Caki2 (cell line): ENCODE results near the gene YEATS4. TPM values are rescaled to one million over a fixed set of nuclear protein-coding genes. Genes with fewer than 3 reads are reported as not detected.
A peak's percentile ranks its signal among the peaks of the same experiment; 100 is the strongest.

Source experiments
- DNase-seq: peaks from one replicate; pipeline ENCODE4 v3.0.0-alpha.2; 2015; ENCODE audit warnings: low read depth
- in situ Hi-C: cut with HindIII; loops from 2 replicates; pipeline ENCODE4 v1.10.0; 2016; ENCODE audit warnings: low sequenced_read_pairs, low pct_unique_long_range_greater_than_20kb, mixed read lengths
- total RNA-seq: library from RNA; depleted of rRNA; stranded (reverse); fragments of >200 nt; shearing (Covaris generic); gene quantifications from 2 replicates; pipeline ENCODE4 v1.2.3, GENCODE V29; 2014; ENCODE audit warnings: low replicate concordance; rRNA removed

The YEATS4 gene
- total RNA-seq, 1 experiment from 2014 or later = 99.7 TPM

DNA sequence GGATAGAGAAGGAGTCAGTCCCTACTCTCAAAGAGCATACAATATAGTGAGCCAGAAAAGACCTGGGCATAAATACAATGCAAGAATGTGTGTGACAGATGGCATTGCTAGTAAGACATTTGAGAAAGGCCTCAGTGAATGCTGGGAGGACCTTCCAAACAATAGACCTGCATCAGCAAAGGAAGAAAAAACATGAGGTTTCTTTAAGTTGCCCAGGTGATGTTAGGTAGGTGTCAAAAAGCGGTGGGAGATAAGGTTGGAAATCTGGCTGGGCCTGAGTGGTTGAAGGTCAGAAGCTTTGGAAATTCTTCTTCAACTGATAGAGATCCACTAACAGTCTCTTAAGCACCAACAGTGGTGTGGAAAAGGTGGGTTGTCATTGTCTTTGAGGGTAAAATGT is 60.2 kb downstream of the YEATS4 start:
- in situ Hi-C loops = no loop called here
- no peak for DNase-seq

DNA sequence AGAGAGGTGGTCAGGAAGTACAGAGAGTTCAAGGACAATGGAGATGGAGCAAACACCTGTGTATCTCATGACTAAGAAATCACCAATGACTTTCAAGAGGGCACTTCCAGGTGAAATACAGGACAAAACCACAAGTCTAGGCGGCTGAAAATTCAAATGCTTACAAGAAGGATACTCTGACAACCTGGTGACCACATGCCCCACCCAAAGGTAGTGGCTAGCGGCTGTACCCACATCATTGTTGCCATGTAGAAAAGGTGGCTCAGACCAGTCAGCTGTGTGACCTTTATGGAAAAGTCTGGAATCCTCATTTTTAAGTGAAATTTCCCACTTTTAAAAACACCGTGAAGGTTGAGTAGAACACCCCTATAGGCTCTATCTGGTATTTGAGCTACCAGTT is 62.0 kb downstream of the YEATS4 start:
- in situ Hi-C loops = no loop called here
- no peak for DNase-seq

- in situ Hi-C loops = no loop called here
Observed at GRCh38 chr12:69423037-69423905, 63.7 kb downstream of the YEATS4 start.

GRCh38 chr12:69425417-69425816 is 65.9 kb downstream of the YEATS4 start:
- DNase-seq = no peak
- in situ Hi-C loops = no loop called here

More at GRCh38 chr12:69423037-69423905, 63.7 kb downstream of the YEATS4 start:
- DNase-seq = no peak

- no peak for DNase-seq
- in situ Hi-C loops = no loop called here
Observed at GRCh38 chr12:69428351-69429073, 69.0 kb downstream of the YEATS4 start.

GRCh38 chr12:69430942-69431590 is 71.5 kb downstream of the YEATS4 start:
- in situ Hi-C loops = no loop called here
- DNase-seq = no peak

DNA sequence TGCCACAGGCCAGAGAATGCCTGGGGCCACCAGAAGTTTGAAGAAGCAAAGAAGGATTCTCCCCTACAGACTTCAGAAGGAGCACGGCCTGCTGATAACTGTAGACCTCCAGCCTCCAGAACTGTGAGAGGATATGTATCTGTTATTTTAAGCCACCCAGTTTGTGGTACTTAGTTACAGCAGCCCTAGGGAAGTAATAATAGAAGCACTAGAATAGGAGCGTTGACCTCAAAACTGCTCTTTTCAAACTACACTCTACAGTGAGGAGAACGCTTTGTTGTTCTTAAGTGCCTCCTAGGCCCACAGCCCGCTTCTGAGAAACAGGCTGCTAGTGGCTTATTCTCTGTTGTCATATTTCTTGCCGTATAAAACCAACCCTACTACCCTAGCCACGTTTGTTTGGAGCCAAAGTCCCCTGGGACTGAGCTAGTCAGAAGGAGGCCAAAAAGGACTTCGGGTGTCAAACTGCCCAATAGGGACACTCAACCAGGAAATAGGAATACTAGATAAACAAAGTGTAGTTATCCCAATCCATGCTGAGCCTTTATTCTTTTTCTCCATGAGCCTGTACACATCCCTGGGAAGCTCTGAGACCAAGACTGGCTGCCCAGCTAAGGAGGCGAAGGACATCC is 72.2 kb downstream of the YEATS4 start:
- no peak for DNase-seq
- in situ Hi-C loops = no loop called here

DNA sequence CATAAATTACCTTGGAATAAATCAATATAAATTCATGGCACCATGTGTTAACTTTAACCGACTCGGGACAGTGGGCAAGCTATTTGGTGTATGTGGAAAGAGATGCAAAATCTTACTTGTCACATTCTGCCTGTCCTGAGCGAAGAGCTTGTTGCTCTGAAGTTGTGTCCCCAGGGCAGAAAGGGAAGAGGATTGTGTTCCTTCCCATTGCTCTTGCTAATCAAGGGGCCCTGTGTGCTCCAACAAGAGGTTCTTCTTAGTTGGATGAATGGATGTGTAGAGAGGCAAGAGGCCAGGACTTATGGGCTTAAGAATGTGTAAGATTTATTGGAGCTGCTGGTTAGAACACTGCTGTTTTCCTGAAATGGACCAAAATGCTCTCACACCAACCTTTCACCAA is 74.1 kb downstream of the YEATS4 start:
- DNase-seq = no peak
- in situ Hi-C loops = no loop called here

DNA sequence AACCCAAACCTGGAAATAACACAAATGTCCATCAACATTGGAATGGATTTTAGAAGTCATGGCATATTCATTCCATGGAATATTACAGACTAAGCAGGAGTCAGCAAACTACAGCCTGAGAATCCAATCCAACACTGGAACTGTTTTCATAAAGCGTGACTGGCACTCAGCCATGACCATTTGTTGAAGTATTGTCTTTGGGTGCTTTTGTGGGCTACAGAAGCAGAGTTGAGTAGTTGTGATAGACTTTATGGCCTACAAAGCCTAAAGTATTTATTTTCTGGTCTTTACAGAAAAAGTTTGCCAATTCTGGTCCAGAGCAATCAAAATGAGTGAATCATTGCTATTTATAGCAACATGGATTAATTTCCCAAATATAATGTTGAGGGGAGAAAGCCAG is 76.1 kb downstream of the YEATS4 start:
- in situ Hi-C loops = no loop called here
- no peak for DNase-seq

DNA sequence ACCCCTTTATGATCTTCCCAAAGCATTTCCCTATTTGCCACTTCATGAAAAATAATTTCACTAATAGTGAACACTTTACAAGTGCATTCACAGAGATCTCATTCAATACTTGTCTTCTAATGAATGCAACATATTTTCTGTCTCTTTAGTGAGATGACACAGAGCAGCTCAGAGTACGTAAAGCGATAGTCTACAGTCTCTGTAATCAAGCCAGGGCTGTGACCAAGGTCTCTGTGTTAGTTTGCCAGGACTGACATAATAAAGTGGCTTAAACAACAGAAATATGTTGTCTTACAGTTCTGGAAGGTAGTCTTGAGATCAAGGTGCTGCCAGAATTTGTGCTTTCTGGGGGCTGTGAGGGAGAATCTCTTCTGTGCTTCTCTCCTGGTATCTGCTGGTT is 77.5 kb downstream of the YEATS4 start:
- in situ Hi-C loops = no loop called here
- DNase-seq = no peak

GRCh38 chr12:69438539-69438938 is 79.0 kb downstream of the YEATS4 start:
- DNase-seq = no peak

GRCh38 chr12:69440016-69440415 is 80.5 kb downstream of the YEATS4 start:
- peak; percentile 46 for DNase-seq
- in situ Hi-C loops = no loop called here

More at GRCh38 chr12:69438539-69438938, 79.0 kb downstream of the YEATS4 start:
- in situ Hi-C loops = no loop called here

Other genes with a start within 250 kb of the YEATS4 start
- 35.7 and 38.7 TPM in 2 replicates for gene CPSF6, start 120.2 kb upstream of the YEATS4 start, total RNA-seq
- gene LYZ, start 11.4 kb upstream of the YEATS4 start, total RNA-seq = not detected in 2 replicates
- gene FRS2, start 110.6 kb downstream of the YEATS4 start, total RNA-seq = 24.9 and 34.0 TPM in 2 replicates
- gene CCT2, start 225.7 kb downstream of the YEATS4 start, total RNA-seq = 577 and 641 TPM in 2 replicates